K562 (cell line): ENCODE measurements around the gene NKIRAS2. TPM values are rescaled to one million over a fixed set of nuclear protein-coding genes. Genes with fewer than 3 reads are reported as not detected.

Source experiments
- ATAC-seq: fragments of 200-7000 bp; cut with Tn5 transposase; 3 replicates; pipeline ENCODE4 v1.9.1; 2020; ENCODE audit warnings: moderate library complexity
- BruUV-seq: library from RNA; stranded (reverse); fragments of 400-500 nt; replicated peaks from 2 replicates; lab custom pipeline; 2021; lab: Mats Ljungman, UMichigan
- CTCF ChIA-PET: fragments of 300-600 bp; formaldehyde crosslinking; extraction: SDS; loops from one replicate; lab custom pipeline; 2021; ENCODE audit warnings: low intra/inter-chr PET ratio; lab: Yijun Ruan, JAX
- POLR2A ChIA-PET: fragments of 300-600, 350-650 bp; sonication (Branson Sonifier 250); formaldehyde crosslinking; extraction: SDS; loops from one replicate; lab custom pipeline; 2021; ENCODE audit warnings: antibody characterized with exemption, inconsistent platforms; lab: Yijun Ruan, JAX
- DNase-seq, 4 experiments: peaks; one replicate each; pipeline versions ENCODE4 v3.0.0 to v3.0.0-alpha.2; 2011 to 2018; ENCODE audit warnings: low spot score in 3 of 4, mixed read lengths in 3 of 4; ENCODE audit errors: extremely low read depth in 1 of 4
- FAIRE-seq: peaks from 2 replicates; lab custom pipeline; 2011; peaks lifted over from hg19 to GRCh38; lab: Jason Lieb, UNC
- H2AFZ ChIP-seq: 2 replicates; pipeline ENCODE4 v1.6.0; 2011; ENCODE audit warnings: low read depth, low read length, control low read depth, inconsistent platforms
- H3K27ac ChIP-seq: fragments of 200-600 bp; 3 replicates; pipeline ENCODE4 v1.8.0; 2011; ENCODE audit warnings: low read depth, mild to moderate bottlenecking, control low read depth, inconsistent platforms, low read length, moderate library complexity, mixed read lengths; ENCODE audit errors: extremely low read depth
- H3K27me3 ChIP-seq, 2 experiments: fragments of 300-600 bp in 1 of 2; 2 replicates in 1 of 2; 3 replicates in 1 of 2; pipeline versions ENCODE4 v1.6.0 to v1.8.0; 2011; ENCODE audit warnings: inconsistent platforms in 2 of 2, low read length in 2 of 2, mild to moderate bottlenecking in 1 of 2, mixed read lengths in 1 of 2, moderate library complexity in 1 of 2; ENCODE audit not compliant: control insufficient read depth in 2 of 2, insufficient read depth in 2 of 2
- H3K36me3 ChIP-seq: fragments of 300-600 bp; 3 replicates; pipeline ENCODE4 v1.8.0; 2011; ENCODE audit warnings: mild to moderate bottlenecking, low read length, inconsistent platforms; ENCODE audit not compliant: control insufficient read depth, insufficient read depth
- H3K4me1 ChIP-seq, 2 experiments: fragments of 200-600 bp in 1 of 2; replicated peaks in 1 of 2; 2 replicates in 1 of 2; 3 replicates in 1 of 2; pipeline versions ENCODE4 v1.5.1 to v1.8.0; 2011; ENCODE audit warnings: inconsistent platforms in 2 of 2, low read length in 2 of 2, mild to moderate bottlenecking in 1 of 2, mixed read lengths in 1 of 2, moderate library complexity in 1 of 2; ENCODE audit not compliant: control insufficient read depth in 2 of 2, insufficient read depth in 2 of 2
- H3K4me2 ChIP-seq: 2 replicates; pipeline ENCODE4 v1.6.1; 2011; ENCODE audit warnings: low read length, control low read depth, inconsistent platforms, mixed read lengths; ENCODE audit not compliant: insufficient read depth
- H3K4me3 ChIP-seq: fragments of 200-600 bp; sonication (generic), shearing (Covaris generic); 2 replicates; pipeline ENCODE4 v1.5.1; 2016; ENCODE audit warnings: control low read depth, inconsistent platforms
- H3K79me2 ChIP-seq: fragments of 200-600 bp; 3 replicates; pipeline ENCODE4 v1.8.0; 2011; ENCODE audit warnings: low read length, inconsistent platforms; ENCODE audit not compliant: control insufficient read depth, insufficient read depth
- H3K9ac ChIP-seq, 2 experiments: 2 replicates each; pipeline versions ENCODE4 v1.6.0 to v1.6.1; 2011; ENCODE audit warnings: low read depth in 2 of 2, low read length in 2 of 2, control low read depth in 1 of 2, inconsistent platforms in 1 of 2, mild to moderate bottlenecking in 1 of 2, mixed read lengths in 1 of 2; ENCODE audit not compliant: insufficient read depth in 1 of 2
- H3K9me1 ChIP-seq: one replicate; pipeline ENCODE4 v1.6.0; 2011; ENCODE audit warnings: inconsistent platforms, mild to moderate bottlenecking, low read length, moderate library complexity; ENCODE audit not compliant: control insufficient read depth, insufficient read depth
- H3K9me3 ChIP-seq: replicated peaks from 2 replicates; pipeline ENCODE4 v1.5.1; 2011; ENCODE audit warnings: low read depth, low read length, inconsistent platforms; ENCODE audit not compliant: control insufficient read depth, insufficient read depth
- H4K20me1 ChIP-seq: replicated peaks from 2 replicates; pipeline ENCODE4 v1.6.1; 2011; ENCODE audit warnings: low read length, inconsistent platforms, mixed read lengths; ENCODE audit not compliant: control insufficient read depth, insufficient read depth
- BRCA1 ChIP-seq, 2 experiments: fragments of 450-650 bp in 1 of 2; sonication (generic) in 1 of 2; formaldehyde crosslinking in 1 of 2; IDR thresholded peaks; 2 replicates each; pipeline versions ENCODE4 v1.5.0 to v1.6.1; 2017 to 2020; ENCODE audit warnings: mild to moderate bottlenecking in 1 of 2, missing genetic modification reagents in 1 of 2
- NRF1 ChIP-seq, 2 experiments: fragments of 450-650 bp; IDR thresholded peaks in 1 of 2; conservative IDR thresholded peaks in 1 of 2; 2 replicates each; pipeline ENCODE4 v1.6.1; 2014; ENCODE audit warnings: mild to moderate bottlenecking in 2 of 2
- ZNF740 ChIP-seq, 3 experiments: fragments of 200-800 bp in 1 of 3; sonication (Bioruptor generic) in 1 of 3; sonication (generic) in 1 of 3; formaldehyde crosslinking in 1 of 3; IDR thresholded peaks; 2 replicates each; pipeline versions ENCODE4 v1.6.1 to v1.8.0; 2016 to 2022; ENCODE audit warnings: mild to moderate bottlenecking in 2 of 3, missing compliant biosample characterization in 2 of 3, missing genetic modification characterization in 2 of 3, missing genetic modification reagents in 1 of 3
- WGBS: fragments of 100-300 bp; shearing (Covaris generic); methylation state at CpG from one replicate; pipeline ENCODE4 v1.1.6; 2016; ENCODE audit warnings: low coverage, mixed read lengths; ENCODE audit not compliant: insufficient coverage; ENCODE audit errors: missing lambda C conversion rate; 5-methylcytosine and 5-hydroxymethylcytosine counted together
- in situ Hi-C: fragments of 300-500 bp; cut with MboI; formaldehyde crosslinking; loops from 4 replicates; pipeline ENCODE4 v1.15.0; 2018; ENCODE audit warnings: inconsistent platforms, mixed read lengths
- intact Hi-C: fragments of 100-400 bp; cut with micrococcal nuclease; formaldehyde crosslinking; loops from 2 replicates; pipeline ENCODE4 v1.14.2; 2022
- polyA plus RNA-seq, 8 experiments: library from polyadenylated mRNA; depleted of rRNA in 4 of 8; stranded (reverse) in 5 of 8; unstranded in 3 of 8; fragments of >200 nt; fragmentation: Nextera tagmentation in 2 of 8; fragmentation: Illumina TruSeq in 1 of 8; extraction: Ambion mirVana in 2 of 8; extraction: Trizol in 1 of 8; gene quantifications; 2 replicates each; pipeline versions ENCODE4 v1.2.1 to v1.2.3, GENCODE V29; 2011 to 2014; ENCODE audit warnings: inconsistent platforms in 1 of 8, missing spikeins in 1 of 8
- total RNA-seq, 7 experiments: library from RNA; depleted of rRNA in 6 of 7; stranded (reverse); fragments of >200 nt in 6 of 7; fragmentation: Illumina TruSeq in 2 of 7; extraction: Trizol in 2 of 7; gene quantifications; 2 replicates each; pipeline versions ENCODE4 v1.2.1 to v1.2.3, GENCODE V29; 2011 to 2021; ENCODE audit warnings: low replicate concordance in 1 of 7

NKIRAS2 gene
- total and polyA plus RNA-seq, 9 of the 15 experiments (the other 6 are each of a cell fraction or from before 2014, with no cell fraction given): 10.1 to 65.5 (median 29.8) TPM

- Histone ChIP-seq H3K4me1 (peaks cover 3 to 14% of the 10 kb centered on the region in 2 experiments; a peak in 3 of 5 replicates), H3K27me3 (peaks cover 10 to 40% of the 10 kb centered on the region in 2 experiments; a peak in 4 of 5 replicates), H3K4me2 (peak overlapping the region; percentile 74), H3K36me3 (no peaks in the 10 kb centered on the region), H4K20me1 (no peaks in the 10 kb centered on the region), H3K9me1 (no peaks in the 10 kb centered on the region), H3K27ac (no peak overlapping the region), H3K4me3 (peak overlapping the region; percentile 52), H3K9ac (peak overlapping the region; percentile 56 to 91; a peak in 3 of 4 replicates), H2AFZ (peak overlapping the region; percentile 94), H3K9me3 (no peaks in the 10 kb centered on the region), H3K79me2 (no peaks in the 10 kb centered on the region)
- TF ChIP-seq NRF1 (conservative IDR thresholded peaks at IDR 0.05 in 1 of 2, IDR thresholded peaks at IDR 0.05 in 1 of 2) (peak in 1 of 2 experiments; percentile 38; a peak in 1 of 4 replicates), ZNF740 (CRISPR knock-in tag; IDR thresholded peaks at IDR 0.05) (no peak), ZNF740 (tag; IDR thresholded peaks at IDR 0.05) (0 out of 4 replicates have a peak, but pooled peaks of 1 of the 2 experiments have one; percentile 25), BRCA1 (IDR thresholded peaks at IDR 0.05) (no peak), BRCA1 (CRISPR knock-in tag; IDR thresholded peaks at IDR 0.05) (no peak)
- ChIA-PET POLR2A (interaction anchor here (0.7 to 1.4 kb wide), 3 partner anchors 9 to 26 kb away, joined by 3 to 4 read pairs (median 4); no protein-coding TSS in a partner anchor), CTCF (no interaction called here)
- no TSS peak for BruUV-seq
- FAIRE-seq (peak; percentile 58), DNase-seq (no peak), ATAC-seq (peak; percentile 57)
- WGBS: 0% methylated on average over 7 of the region's 7 CpGs
- in situ Hi-C loops: no loop called here
- intact Hi-C loops: no loop called here
Observed at GRCh38 chr17:42049834-42050392, 30.0 kb downstream of the NKIRAS2 start.
